GM20000 (cell line): ENCODE measurements around the gene ARHGEF19.

Source experiments
- DNase-seq: peaks from one replicate; pipeline ENCODE4 v3.0.0; 2012; ENCODE audit warnings: low spot score
- TF ChIP-seq, protein P1 (sequence below): IDR thresholded peaks from 2 replicates; pipeline ENCODE4 v1.5.1; 2012; ENCODE audit warnings: mild to moderate bottlenecking, control low read depth; ENCODE audit errors: extremely low read depth, missing control alignments

The ARHGEF19 gene

DNA sequence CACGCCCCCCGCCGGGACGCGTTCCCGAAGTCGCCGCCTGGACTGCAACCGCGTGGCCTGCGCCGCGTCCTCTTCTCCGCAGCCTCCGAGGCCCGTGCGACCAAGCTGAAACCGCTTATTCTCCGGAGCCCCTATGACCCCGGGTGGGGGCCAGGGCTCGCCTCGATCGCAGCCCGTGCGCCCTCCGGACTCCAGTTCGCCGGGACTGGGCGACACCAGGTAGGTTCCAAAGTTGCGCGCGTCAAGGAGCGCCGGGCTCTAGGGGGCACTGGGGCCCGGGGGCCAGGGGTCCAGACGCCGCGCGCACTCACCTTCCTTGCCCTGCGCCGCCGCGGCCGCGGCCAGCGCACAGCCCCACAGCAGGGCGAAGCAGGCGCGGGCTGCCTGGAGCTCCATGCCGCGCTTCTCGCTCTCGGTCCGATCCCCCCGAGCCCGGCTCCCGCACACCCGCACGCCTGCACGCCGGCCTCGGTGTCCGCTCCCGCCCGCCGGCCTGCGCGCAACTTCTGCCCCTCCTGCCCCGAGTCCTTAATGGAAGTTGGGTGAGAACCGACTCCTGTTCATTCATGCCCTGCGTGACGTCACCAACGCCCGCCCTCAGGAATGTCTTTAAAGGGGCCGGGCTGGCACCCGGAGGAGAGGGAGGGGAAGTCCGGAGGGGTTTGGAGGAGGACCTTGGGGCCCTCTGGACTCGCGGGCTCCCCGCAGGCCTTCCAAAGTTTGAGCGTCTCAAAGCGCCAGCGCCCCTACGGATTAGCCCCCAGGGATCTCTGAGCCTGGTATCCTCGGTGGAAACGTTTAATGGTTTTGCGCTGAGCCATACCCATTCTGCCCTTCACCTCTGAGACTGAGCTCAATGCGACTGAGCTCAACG lies 56.7 kb downstream of the ARHGEF19 start, which contains the start of gene EPHA2:
EPHA2 (minus strand) TSS at position 533 of the 874 bp plus-strand sequence; CDS start at position 396, 137 bp downstream.
- DNase-seq, result no peak
- TF ChIP-seq, protein P1, sequence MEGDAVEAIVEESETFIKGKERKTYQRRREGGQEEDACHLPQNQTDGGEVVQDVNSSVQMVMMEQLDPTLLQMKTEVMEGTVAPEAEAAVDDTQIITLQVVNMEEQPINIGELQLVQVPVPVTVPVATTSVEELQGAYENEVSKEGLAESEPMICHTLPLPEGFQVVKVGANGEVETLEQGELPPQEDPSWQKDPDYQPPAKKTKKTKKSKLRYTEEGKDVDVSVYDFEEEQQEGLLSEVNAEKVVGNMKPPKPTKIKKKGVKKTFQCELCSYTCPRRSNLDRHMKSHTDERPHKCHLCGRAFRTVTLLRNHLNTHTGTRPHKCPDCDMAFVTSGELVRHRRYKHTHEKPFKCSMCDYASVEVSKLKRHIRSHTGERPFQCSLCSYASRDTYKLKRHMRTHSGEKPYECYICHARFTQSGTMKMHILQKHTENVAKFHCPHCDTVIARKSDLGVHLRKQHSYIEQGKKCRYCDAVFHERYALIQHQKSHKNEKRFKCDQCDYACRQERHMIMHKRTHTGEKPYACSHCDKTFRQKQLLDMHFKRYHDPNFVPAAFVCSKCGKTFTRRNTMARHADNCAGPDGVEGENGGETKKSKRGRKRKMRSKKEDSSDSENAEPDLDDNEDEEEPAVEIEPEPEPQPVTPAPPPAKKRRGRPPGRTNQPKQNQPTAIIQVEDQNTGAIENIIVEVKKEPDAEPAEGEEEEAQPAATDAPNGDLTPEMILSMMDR, result no peak

DNA sequence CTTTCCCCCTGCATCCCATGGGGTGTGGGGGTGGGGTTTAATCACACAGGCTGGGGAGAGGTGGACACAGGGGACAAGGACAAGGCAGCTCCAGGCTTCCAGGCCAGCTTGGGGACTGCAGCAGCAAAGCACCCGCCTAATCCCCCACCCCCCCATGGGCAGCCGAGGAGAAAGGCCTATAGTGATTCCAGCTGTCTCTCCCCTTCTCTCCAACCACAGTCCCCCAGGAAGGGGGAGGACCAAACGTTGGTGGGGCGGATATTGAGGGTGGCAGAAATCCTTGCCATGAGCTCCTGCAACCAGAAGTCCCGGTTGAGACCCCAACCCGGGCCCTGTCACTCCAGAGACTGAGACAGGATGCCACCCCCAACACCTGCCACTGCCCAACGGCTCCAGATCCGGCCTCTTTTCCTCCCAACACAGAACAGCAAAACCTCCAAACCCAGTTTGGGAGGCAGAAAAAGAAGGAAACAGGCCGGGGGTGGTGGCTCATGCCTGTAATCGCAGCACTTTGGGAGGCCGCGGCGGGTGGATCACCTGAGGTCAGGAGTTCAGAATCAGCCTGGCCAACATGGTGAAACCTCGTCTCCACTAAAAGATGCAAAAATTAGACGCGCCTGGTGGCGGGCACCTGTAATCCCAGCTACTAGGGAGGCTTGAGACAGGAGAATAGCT lies 58.3 kb downstream of the ARHGEF19 start:
- TF ChIP-seq, protein P1, result no peak
- DNase-seq, result no peak

DNA sequence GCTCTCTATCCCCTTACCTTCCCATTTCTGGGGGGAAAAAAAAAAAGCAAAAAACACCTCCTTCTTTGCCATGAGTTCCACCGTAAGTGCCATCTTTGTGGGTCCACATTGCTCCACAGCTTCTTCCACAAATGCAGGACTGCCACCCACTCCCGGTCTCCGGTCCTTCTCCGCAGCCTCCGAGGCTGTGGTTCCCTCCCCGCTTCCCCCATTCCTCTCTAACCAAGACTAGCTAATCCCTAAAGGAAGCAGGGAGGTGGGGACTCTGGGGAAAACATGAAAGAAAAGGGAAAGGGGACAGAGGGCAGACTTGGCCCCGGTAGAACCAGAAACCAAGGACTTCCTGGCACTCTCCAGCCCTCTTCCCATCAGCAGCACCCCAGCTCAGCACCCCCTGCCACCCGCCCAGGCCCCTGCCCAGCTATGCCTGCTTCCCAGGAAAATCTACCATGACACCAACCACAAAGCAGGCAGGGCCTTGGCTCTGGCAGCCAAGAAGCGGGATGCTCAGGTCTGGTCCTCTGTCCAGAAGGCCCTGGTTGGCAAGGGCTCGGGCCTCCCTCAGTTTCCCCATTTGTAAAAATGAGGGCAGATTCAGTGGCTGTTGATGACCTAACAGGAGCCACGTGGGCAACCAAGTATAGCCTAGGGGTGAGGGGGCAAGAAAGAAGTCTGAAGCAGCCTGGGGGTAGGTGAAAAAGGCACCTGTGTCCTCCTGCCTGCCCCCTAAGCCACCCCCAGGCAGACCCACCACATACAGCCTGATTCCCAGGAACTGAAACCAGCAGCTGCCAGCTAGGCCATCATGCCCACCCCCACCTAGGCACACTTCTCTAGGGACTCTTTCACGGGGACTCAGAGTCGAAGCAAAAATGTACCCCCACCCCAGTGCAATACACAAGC lies 59.1 kb downstream of the ARHGEF19 start:
- DNase-seq, result no peak
- TF ChIP-seq, protein P1, result no peak

DNA sequence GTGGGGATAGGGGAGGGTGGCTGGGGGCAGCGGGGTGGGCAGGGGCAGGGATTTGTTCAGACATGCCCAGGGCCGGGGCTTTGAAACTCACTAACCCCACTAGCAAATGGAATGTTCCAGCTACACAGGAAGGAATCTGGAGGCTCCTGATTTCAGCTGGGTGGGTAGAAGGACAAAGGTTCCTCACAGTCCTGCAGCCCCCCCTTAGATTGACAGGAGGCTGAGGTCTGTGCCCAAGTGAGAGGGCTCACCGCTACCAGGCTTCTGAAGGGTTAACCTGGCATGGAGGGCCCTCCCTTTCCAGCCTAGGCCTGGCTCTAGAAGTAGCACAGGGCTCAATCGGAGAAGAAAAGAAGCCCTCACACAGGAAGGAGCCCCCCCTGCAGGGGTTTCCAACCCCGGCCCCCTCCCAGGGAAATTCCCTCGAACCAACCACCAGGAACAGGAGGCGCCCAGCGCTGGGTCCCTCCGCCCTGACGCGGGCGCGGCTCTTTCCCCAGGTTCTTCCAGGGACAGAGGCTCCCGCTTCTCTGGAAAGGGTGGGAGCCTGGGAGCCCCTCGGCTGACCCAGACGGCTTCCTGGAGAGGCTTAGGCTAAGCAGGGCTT lies 59.9 kb downstream of the ARHGEF19 start:
- DNase-seq, result no peak
- TF ChIP-seq, protein P1, result no peak

DNA sequence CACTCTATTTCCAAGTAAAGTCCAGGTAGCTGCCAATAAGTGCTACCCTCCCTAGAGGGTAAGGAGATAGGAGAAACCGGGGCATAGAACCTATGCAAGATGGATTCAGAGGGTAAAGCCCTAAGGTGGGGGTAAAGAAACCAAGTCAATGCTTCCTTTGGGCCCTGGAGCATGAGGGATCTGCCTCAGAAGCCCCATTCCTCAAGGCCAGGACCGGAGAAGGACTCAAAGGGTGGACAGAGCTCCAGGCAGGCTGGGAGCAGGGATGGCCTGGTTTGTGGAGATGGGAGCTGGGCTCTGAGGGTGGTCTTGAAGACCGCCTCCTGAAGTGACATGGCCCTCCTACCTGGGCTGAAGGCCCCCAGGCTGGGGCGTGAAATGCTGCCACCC lies 60.5 kb downstream of the ARHGEF19 start:
- TF ChIP-seq, protein P1, result no peak
- DNase-seq, result no peak

DNA sequence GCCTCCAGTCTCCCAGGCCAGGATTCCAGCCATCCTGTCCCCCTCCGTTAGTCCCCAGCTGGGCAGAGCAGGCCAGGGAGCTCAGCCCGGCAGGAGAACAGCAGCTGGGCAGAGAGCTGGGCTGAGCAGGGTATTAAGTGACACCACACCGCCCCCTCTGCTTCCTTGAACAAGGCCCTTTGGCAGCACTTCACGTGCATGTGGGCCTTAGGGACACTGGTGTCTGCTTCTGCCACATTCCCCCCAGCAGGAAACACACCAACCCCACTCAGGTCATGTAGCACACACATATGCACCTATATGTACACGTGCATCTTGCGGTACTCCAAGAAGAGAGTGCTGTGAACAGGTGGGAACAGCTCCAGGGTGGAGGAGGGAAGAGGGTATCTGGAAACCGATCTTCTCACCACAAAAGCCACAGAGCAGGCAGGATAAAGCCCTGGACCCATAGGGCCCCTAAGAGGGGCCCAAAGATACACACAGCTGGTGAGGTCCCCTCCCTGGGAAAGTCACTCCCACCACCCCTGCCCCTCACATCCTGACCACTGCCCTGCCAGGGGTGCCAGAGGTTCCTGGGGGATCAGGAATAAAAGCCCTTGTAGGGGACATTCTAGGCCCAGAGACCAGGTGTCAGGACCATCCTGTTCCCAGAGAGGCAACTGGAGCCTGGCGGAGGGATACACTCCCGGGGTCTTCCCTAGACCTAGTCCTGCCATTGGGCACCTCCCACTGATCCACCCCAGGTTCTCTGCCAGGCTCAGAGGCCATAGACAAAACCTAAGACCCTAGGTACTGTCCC lies 61.1 kb downstream of the ARHGEF19 start:
- DNase-seq, result no peak
- TF ChIP-seq, protein P1, result no peak
